ENCODE measurements around the gene ART5.
"Not testable (repeated sequence)": the region's sequence is repeated elsewhere in the genome, so short reads cannot be mapped to it uniquely, and the experiment has no call there.

The ART5 gene

DNA sequence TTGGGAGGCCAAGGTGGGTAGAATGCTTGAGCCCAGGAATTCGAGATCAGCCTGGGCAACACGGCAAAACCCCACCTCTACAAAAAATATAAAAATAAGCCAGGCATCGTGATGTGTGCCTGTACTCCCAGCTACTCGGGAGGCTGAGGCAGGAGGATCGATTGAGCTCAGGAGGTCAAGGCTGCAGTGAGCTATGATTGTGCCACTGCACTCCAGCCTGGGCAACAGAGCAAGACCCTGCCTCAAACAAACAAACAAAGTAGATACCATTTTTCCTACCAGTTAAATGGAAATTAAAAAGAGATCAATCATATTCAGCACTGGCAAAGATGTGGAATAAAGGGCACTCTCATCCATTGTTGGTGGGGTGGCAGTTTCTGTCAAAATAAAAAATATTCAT, 15.5 kb upstream of the ART5 start:
- DNase-seq, result not testable (repeated sequence)

DNA sequence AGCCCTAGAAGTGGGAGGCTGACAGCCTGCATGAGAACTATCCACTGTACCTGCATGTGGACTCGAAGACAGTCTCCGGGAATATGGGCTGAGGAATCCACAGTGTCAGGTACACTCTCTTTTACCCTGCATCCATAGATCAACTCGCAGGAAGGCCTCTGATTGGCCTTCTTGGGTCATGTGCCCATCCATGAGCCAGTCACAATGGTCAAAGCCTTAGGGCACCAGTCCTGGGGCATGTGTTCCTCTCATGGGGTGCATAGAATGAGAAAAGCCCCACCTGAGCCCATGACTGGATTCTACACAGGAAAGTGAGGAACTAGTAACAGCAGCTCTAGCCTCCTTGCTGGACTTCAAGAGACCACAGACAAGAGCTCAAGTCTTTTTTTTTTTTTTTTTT, 13.8 kb upstream of the ART5 start:
- DNase-seq, result no peak

DNA sequence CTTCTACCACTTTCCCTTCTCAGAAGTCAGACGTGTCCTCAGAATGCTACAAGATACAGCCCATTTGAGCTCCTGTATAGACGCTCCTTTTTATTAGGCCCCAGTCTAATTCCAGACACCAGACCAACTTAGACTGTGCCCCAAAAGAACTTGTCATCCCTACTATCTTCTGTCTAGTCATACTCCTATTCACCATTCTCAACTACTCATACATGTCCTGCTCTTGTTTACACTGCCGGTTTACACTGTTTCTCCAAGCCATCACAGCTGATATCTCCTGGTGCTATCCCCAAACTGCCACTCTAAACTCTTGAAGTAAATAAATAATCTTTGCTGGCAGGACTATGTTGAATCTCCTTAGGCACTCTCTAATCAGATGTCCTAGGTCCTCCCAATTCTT, 10.7 kb upstream of the ART5 start:
- DNase-seq, result not testable (repeated sequence)

DNA sequence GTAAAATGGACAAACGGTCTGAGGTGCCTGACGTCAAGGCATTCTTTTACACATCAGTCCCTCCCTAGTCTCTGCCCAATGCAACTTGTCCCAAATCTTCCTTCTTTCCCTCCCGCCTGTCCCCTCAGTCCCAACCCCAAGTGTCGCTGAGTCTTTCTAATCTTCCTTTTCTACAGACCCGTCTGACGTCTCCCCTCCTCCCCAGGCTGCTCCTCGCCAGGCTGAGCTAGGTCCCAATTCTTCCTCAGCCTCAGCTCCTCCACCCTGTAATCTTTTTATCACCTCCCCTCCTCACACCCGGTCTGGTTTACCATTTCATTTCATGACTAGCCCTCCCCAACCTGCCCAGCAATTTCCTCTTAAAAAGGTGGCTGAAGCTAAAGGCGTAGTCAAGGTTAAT, 7.6 kb upstream of the ART5 start:
- not testable (repeated sequence) for DNase-seq

DNA sequence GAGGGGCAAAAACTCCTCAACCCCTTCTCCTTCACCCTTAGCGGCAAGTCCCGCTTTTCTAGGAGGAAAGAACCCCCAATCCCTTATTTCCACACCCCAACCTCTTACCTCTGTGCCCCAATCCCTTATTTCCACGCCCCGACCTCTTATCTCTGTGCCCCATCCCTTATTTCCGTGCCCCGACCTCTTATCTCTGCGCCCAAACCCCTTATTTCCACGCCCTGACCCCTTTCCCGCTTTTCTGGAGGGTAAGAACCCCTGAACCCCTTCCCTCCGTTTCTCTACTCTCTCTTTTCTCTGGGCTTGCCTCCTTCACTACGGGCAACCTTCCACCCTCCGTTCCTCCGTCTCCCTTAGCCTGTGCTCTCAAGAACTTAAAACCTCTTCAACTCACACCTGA, 7.1 kb upstream of the ART5 start:
- DNase-seq, result not testable (repeated sequence)

DNA sequence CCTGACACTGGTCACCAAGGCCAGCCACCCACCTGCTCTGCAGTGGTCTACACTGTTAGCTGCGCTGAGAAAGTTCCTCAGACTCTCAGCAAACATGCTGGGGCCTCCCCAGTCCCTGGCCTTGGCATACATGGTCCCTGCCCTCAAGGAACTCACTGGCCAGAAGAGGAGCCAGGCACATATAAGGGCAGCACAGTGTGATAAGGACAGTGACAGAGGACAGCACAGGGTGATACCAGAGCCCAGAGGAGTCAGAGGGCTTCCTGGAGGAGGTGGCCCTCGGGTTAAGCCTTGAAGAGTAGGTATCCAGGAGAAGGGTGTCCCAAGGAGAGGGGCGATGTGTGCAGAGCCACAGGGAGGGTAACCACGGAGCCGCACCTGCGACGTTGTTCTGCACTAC, 3.8 kb upstream of the ART5 start:
- no peak for DNase-seq

DNA sequence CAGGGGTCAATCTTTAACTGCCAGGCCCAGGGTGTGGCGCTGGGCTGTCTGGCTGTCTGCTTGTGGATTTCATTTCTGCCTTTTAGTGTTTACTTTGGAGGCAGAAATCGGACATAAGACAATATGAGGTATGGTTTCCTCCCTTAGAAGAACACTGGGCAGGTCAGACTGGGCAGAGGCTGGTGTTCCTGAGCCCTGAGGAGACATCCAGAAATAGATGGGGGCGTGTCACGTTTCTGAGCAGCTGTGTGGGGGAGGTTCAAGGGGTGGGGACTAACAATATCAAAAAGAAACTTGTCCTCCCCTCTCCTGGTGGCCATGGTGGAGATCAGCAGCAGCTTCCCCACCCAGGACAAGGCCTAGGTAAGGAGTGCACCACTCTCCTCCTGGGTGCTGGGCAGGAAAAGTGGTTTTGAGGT, 3.0 kb upstream of the ART5 start, which contains the start of gene ART1:
Gene ART1 (plus strand): TSS at position 312 of the 419 bp plus-strand sequence. CDS start 14,086 bp downstream, outside the sequence.
- DNase-seq, result peak; percentile 64

DNA sequence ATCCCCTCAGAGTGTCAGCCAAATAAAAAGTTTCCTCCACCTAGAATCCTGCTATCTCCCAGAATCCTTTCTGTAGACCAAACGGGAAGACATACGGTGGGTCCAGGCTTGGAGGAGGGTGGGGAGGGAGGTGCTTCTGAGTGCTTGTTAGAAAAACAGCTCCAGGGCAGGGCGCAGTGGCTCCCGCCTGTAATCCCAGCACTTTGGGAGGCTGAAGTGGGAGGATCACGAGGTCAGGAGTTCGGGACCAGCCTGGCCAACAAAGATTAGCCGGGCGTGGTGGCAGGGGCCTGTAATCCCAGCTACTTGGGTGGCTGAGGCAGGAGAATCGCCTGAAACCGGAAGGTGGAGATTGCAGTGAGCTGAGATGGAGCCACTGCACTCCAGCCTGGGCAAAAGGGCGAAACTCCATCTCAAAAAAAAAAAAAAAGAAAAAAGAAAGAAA, 1.3 kb upstream of the ART5 start:
- DNase-seq, result not testable (repeated sequence)

DNA sequence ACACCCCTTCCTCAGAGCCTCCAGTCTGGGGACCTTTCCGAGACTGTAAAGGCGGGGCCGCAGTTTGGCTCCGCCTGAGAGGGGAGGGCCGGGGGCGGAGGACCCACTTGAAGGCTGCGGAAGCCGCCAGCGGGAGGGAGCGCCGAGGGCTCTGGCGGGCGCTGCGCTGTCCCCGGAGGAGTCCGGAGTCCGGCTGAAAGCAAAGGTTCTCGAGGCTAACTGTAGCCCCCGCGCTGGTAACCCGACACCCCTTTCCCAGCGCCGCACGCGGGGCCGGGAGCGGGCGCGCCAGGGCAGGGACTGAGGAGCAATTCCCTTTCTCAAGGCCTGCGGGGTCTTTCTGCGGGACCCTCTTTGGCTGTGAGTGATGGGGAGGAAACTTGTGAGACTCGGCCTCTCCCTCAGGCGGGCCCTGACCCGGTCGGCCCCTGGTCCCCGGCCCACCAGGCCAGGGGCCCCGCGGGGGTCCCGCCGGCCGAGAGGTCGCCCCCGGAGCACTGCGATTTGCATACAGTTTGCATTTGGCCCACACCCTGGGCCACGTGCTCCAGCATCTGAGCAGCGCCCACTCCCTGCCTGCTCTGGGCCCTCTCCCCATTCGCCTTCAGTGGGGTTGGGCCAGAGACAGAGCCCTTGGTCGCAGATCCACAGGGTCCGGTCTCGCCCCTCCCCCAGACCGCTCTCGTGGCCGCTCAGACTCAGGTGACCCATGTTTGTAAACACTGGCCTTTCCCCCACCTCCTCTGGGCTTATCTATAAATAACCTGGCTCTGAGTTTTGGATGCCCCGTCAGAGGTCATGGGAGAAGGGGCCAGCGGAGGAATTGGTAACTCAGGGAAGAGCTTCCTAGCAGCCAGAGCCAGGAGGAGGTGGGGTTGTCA, 519 bp upstream of the ART5 start:
- DNase-seq, result peak; percentile 87

DNA sequence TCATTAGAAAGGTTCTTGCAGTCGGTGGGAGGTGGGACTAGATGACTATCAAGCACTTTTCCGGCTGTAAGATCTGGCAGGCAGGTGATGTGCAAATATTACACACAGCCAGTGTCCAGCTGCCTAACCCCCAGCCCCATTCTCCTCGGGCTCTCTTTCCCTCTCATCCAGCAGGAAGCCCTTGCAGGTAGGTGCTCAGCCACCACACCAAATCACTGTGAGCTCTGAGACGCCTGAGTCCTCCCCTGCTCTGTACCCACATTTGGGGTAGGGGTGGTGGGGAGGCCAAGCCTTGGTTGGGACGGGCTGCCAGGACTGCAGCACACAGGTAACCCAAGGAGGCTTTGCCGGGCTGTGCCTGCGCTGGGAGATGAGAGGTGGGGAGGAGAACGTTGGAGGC, 601 bp downstream of the ART5 start:
- no peak for DNase-seq

DNA sequence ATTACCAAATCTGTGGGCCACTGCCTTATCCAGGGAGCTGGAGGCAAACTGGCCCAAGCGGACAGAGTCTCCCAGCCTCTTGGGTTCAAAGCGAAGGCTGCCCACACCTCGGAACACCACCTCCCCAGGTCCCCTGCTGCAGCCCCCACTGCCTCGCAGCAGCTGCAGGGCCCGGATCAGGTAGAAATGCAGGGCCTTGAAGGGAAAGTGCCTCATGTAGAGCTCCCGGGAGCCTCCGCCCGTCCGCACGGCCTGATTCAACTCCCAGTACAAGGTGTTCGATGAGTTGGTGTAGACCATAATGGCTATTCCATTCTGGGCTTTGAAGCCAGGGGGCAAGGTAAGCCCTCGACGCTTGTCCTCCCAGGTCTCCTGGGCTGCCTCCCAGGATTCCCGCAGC, 2.0 kb downstream of the ART5 start:
- DNase-seq, result no peak

DNA sequence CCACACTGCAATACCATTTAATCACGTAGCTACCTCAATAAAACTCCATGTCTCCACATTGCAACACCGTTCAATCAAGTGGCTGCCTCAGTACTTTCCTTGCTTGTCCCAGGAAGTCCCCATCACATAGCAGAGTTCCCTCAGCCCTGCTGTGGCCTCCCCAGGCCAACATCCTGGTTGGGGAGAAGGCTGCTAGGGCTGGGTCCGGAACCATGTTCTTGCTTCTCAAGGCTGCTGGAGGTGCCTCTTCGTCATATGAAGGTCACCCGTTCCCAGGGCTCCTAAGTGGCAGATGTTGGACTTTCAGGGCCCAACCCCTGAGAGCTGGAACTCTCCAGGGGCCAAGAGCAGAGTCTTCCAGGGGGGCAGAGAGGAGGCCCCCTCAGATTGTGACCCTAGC, 3.3 kb downstream of the ART5 start:
- DNase-seq, result no peak

DNA sequence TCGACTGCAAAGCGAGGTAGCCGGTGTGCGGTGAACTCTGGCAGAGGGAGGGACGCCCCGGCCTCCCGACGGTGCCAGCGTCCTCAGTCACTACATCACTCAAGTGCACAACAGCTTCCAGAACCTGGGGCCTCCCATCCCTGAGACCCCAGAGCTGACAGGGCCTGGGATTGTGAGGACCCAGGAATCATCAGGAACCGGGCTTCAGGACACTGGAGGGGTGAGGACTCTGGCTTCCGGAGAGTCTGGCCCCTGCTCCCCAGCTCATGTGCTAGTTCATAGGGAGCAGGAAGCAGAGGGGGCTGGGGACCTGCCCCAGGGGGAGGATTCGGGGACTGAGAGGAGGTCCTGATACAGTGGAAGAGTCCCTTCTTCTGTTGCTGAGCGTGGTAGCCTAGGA, 4.6 kb downstream of the ART5 start:
- DNase-seq, result no peak

DNA sequence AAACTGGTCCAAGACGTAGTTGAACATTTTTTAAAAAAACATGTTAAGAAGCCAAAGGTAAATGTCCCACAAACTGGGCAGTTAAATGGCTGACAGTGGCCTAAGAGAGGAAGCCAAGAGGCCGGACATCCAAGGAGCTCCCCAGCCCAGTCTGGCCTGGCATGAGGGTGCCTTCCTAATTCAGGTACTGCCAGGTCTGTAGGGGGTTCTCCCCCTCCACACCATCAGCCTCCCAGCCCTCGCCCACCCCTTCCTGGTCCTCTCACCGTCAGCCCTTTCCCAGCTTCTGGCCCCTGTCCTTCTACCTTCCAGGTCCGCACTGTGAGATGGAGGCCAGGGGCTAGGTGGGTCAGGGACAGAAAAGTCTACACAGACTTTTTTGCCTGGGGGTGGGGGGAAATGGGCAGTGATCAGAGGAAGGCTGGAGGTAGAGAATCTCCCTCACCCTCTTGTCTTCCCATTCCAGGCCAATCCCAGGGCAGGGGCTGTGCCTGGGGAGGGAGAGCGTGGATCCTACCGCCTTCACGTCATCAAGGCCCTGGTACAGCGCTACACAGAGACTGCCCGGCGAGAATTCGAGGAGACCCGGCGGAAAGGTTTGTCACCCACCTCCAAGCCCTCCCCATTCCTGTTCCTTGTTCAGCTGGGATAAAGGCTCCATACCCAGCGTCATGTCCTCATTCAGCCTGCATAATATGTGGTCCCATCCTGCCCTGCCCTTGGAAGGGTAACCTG, 6.0 kb downstream of the ART5 start:
- DNase-seq, result no peak

DNA sequence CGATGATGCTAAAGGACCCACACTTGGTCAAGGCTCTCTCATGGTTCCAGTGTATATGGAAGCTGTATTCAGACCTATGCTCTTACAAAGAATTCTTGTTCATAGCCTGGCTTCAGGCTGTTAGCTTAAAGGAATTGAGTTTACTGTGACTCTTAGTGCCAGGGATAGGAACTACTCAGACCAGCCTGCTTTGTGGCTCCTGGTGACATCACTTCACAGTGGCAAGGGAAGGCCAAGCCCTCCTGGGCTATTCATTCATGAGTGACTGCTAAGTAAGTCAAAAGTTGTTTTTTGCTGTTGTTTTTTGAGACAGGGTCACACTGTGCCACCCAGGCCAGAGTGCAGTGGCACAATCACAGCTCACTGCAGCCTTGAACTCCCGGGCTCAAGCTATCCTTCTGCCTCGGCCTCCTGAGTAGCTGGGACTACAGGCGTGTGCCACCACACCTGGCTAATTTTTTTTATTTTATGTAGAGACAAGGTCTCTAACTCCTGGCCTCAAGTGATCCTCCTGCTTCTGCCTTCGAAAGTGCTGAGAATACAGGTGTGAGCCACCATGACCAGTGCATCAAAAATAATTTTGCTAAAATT, 9.6 kb downstream of the ART5 start:
- no peak for DNase-seq

DNA sequence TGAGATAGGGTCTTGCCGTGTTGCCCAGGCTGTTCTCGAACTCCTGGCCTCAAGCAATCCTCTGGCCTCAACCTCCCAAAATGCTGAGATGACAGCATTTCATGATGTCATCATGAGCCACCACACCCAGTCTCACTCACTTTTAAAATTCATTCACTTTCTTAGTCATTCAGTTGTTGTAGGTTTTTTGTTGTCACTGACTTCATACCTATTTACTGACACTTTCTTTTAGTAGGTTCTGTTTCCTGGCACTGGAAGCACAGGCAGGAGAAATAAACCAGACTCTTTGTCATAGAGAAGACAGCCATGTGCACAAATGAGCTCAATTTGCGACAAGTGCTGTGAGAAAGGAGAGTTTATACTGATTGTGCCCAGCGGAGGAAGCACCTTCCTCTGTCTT, 10.5 kb downstream of the ART5 start:
- DNase-seq, result no peak

DNA sequence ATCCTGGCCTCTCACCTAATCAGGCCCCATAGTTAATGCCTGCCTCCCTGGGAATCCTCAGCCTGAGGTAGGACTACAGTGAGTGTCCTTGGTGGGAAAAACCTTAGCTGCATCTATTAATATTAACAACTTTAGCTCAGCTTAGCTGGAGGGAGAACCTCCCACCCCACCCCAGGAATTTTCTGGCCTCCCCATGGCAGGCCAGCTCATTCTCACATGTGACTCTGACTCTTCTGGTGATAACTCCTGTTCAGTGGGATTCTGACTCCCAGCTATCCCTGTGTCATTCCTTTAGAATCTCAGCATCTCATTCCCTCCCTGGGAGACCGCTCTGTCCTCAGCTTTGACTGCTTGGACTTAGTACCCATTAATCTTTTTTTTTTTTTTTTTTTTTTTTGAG, 14.5 kb downstream of the ART5 start:
- DNase-seq, result no peak

DNA sequence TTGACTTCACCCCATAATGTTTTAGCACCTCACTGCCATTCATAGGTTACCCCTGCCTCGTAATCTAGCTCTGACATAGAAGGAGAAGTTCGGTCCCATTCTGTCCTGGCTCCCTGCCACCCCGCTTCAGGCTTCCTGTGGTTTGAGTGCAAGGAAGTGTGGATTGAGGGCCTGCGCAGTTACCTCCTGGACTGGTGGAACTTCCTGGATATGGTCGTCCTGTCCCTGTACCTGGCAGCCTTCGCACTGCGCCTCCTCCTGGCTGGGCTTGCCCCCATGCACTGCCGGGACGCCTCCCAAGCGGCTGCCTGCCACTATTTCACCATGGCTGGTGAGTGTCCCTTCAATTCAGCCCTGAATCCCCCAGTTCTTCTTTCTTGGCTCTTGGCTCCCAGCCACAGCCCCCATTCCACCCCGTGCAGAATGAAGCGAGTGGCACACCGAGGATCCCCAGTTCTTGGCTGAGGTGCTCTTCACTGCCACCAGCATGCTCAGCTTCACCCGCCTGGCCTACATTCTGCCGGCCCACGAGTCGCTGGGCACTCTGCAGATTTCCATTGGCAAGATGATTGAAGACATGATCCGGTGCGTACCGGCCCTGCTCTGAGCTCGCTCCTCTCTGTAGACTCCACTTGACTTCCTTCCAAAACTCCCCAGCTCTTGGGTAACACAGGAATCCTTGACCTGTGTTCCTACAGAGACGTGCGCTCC, 15.4 kb downstream of the ART5 start:
- DNase-seq, result peak; percentile 91

DNA sequence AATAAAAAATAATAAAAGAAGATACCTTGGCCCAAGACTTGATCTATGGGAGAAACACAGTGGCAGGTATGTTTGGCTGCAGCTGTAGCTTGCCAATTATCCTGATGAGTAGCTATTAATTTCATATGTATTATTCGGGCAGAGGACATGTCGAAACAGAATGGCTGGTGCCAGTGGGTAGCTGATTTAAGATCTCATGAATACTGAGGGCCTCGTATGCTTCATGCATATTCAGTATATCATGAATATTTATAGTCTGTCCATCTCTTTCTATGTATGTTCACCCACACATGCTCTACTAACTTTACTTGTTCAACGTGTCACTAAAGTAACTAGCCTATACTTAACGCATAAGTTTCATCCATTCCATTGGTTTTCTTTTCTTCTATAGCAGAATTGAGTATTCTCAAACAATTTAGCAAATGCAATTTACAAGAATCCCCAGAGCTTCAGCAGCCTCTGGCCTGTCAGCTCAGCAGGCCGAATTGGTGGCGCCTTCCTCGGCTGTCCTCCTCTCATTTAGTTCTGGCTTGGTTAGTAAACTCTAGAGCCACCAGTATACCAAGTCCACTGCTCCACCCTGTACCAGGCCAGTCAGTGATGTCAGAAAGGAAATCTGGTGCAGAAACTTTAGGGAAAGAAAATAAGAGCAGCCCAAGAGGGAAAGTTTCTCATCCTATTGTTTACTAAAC, 17.9 kb downstream of the ART5 start:
- no peak for DNase-seq

DNA sequence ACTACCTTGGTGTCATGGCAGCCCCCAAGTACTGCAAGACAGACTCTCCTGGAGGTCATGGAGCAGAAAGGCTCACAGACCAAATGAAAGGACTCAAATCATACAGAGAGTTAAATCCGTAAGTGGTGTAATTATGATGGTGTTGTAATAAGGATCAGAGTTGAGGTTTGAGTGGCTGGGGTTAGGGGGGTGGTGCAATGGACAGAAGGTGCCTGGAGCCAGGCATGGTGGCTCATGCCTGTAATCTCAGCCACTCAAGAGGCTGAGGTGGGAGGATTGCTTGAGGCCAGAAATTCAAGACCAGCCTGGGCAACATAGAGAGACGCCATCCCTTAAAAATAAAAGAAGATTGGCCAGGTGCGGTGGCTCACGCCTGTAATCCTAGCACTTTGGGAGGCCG, 18.7 kb downstream of the ART5 start:
- peak; percentile 58 for DNase-seq

DNA sequence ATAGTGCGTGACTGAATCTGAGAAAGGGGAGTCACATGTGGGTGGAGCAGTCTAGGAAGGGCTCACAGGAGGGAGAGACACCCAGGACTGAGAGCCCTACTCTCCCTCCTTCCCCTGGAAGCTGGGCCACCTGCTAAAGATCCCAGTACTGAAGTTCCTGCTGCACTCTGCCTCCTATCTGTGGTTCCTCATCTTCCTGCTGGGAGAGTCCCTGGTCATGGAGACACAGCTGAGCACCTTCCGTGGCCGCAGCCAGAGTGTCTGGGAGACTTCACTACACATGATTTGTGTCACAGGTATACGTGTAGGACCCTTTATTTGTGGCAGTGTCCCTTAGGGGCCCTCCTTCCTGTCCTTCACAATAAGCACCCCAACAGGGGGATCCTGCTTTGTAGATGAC, 19.3 kb downstream of the ART5 start:
- DNase-seq, result no peak

DNA sequence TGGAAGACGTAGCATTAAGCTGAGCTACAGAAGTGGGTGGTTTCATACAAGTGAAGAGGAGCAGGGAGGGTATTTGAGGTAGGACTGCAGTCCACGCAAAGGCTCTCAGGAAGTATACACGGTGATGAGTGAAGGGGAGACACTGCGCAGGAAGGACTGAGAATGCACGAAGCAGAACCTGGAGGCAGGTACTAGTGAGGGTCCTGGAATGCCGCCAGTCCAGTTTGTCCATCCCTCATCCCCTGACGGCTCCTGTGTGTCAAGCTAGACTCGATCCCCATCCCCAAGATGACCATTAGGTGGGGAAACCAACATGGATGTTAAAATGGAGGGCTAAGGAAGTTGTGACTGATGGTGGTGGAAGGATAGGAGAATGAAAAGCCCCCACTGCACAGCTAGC, 23.8 kb downstream of the ART5 start:
- DNase-seq, result no peak

All from hematopoietic multipotent progenitor cell treated with erythropoietin and hydrocortisone succinate and interleukin-3 and kit ligand, for 4 days (in vitro differentiated cells).